Smooth muscle cell (in vitro differentiated cells): Measurements from ENCODE around the gene EWSR1. TPM values are rescaled to one million over a fixed set of nuclear protein-coding genes. Genes with fewer than 3 reads are reported as not detected.

Experiments used
- DNase-seq: peaks from one replicate; lab custom pipeline; 2025; ENCODE audit not compliant: unreplicated experiment; lab: John Stamatoyannopoulos, UW
- H2AFZ ChIP-seq: fragments of 200-600 bp; sonication (generic); 2 replicates; pipeline ENCODE4 v1.6.0; 2016; ENCODE audit warnings: antibody characterized with exemption, low read depth, mild to moderate bottlenecking
- H3F3A ChIP-seq: fragments of 200-600 bp; sonication (generic); 2 replicates; pipeline ENCODE4 v1.6.0; 2017; ENCODE audit warnings: antibody characterized with exemption, low read depth
- H3K27ac ChIP-seq: fragments of 200-600 bp; sonication (generic); 2 replicates; pipeline ENCODE4 v1.5.1; 2016; ENCODE audit warnings: low read depth, mild to moderate bottlenecking
- H3K27me3 ChIP-seq: fragments of 200-600 bp; sonication (generic); 2 replicates; pipeline ENCODE4 v1.6.1; 2016; ENCODE audit warnings: low read depth, mild to moderate bottlenecking
- H3K36me3 ChIP-seq: fragments of 200-600 bp; sonication (generic); 2 replicates; pipeline ENCODE4 v1.5.1; 2016; ENCODE audit warnings: low read depth
- H3K4me1 ChIP-seq: fragments of 200-600 bp; sonication (generic); 2 replicates; pipeline ENCODE4 v1.5.1; 2016; ENCODE audit warnings: low read depth
- H3K4me2 ChIP-seq: fragments of 200-600 bp; sonication (generic); 2 replicates; pipeline ENCODE4 v1.6.0; 2016; ENCODE audit warnings: mild to moderate bottlenecking
- H3K4me3 ChIP-seq: fragments of 200-600 bp; sonication (generic); 2 replicates; pipeline ENCODE4 v1.5.1; 2016; ENCODE audit warnings: mild to moderate bottlenecking
- H3K79me2 ChIP-seq: fragments of 200-600 bp; sonication (generic); 2 replicates; pipeline ENCODE4 v1.6.0; 2016; ENCODE audit warnings: low read depth, mild to moderate bottlenecking
- H3K9ac ChIP-seq: fragments of 200-600 bp; sonication (generic); 2 replicates; pipeline ENCODE4 v1.6.0; 2016; ENCODE audit warnings: low read depth
- H3K9me3 ChIP-seq: fragments of 200-600 bp; sonication (generic); replicated peaks from 2 replicates; pipeline ENCODE4 v1.5.1; 2016; ENCODE audit warnings: low read depth
- H4K20me1 ChIP-seq: fragments of 200-600 bp; sonication (generic); 2 replicates; pipeline ENCODE4 v1.6.0; 2016; ENCODE audit warnings: low read depth
- WGBS: methylation state at CpG from one replicate; pipeline ENCODE4 v1.1.7; 2016; ENCODE audit warnings: low lambda C conversion rate; 5-methylcytosine and 5-hydroxymethylcytosine counted together
- polyA plus RNA-seq: library from polyadenylated mRNA; unstranded; fragments of >200 nt; fragmentation: Nextera tagmentation; extraction: Ambion mirVana; gene quantifications from 2 replicates; pipeline ENCODE4 v1.2.1, GENCODE V29; 2016
- total RNA-seq: library from RNA; depleted of rRNA; stranded (reverse); fragments of >200 nt; gene quantifications from 2 replicates; pipeline ENCODE4 v1.2.3, GENCODE V29; 2014
- TF ChIP-seq, protein P1 (sequence below): fragments of 200-600 bp; sonication (generic); IDR thresholded peaks from 2 replicates; pipeline ENCODE4 v1.5.1; 2017; ENCODE audit warnings: borderline replicate concordance, mild to moderate bottlenecking, antibody characterized with exemption; ENCODE audit not compliant: insufficient read depth, poor library complexity, severe bottlenecking

EWSR1 gene
- total and polyA plus RNA-seq, 2 experiments from 2014 or later = 164 to 197 TPM

DNA sequence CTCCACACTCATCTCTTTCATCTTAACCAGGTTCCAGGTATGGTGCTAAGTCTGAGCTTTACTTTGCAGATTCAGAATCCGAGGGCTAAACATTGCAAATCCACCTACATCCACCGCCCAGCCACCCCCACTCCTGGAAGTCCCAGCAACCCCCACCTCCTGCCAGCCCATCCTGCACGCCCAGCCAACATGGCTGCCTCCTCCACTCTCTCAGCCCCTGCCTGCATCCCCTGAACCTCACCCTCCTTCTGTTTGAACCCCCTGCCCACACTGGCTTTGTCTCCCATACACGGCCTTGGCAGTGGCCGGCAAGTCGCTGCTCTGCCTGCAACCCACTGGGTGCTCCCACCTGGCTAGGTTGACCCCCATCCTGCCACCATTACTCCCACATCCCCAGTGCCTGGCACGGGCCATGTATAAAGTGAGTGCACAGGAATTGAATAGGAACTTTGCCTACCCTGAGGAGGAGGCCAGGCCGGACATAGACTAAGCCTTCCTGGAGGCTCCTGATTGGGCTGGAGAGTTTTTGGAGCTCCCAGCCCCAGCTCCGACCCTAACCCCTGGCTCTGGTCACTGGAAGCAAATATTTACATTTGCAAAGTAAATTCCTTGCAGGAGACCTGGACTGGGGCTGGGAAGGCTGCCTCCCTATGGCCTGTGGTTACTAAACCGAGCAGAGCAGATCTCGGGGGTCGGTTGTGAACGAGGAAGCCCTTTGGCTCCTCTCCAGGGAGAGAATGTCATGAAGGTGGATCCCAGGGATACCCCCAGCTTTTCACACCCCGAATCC is 48.0 kb upstream of the EWSR1 start:
- TF ChIP-seq, protein P1, sequence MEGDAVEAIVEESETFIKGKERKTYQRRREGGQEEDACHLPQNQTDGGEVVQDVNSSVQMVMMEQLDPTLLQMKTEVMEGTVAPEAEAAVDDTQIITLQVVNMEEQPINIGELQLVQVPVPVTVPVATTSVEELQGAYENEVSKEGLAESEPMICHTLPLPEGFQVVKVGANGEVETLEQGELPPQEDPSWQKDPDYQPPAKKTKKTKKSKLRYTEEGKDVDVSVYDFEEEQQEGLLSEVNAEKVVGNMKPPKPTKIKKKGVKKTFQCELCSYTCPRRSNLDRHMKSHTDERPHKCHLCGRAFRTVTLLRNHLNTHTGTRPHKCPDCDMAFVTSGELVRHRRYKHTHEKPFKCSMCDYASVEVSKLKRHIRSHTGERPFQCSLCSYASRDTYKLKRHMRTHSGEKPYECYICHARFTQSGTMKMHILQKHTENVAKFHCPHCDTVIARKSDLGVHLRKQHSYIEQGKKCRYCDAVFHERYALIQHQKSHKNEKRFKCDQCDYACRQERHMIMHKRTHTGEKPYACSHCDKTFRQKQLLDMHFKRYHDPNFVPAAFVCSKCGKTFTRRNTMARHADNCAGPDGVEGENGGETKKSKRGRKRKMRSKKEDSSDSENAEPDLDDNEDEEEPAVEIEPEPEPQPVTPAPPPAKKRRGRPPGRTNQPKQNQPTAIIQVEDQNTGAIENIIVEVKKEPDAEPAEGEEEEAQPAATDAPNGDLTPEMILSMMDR = no peak
- Histone ChIP-seq H3K79me2 (no peaks in the 10 kb centered on the region), H2AFZ (no peak overlapping the region), H3K4me2 (no peak overlapping the region), H3K27me3 (no peaks in the 10 kb centered on the region), H3K9me3 (no peaks in the 10 kb centered on the region), H4K20me1 (no peaks in the 10 kb centered on the region), H3K4me3 (no peak overlapping the region), H3F3A (no peaks in the 10 kb centered on the region), H3K36me3 (no peaks in the 10 kb centered on the region), H3K9ac (no peak overlapping the region), H3K4me1 (no peaks in the 10 kb centered on the region), H3K27ac (no peak overlapping the region)
- WGBS = 81% methylated on average over 14 of the region's 14 CpGs
- no peak for DNase-seq

DNA sequence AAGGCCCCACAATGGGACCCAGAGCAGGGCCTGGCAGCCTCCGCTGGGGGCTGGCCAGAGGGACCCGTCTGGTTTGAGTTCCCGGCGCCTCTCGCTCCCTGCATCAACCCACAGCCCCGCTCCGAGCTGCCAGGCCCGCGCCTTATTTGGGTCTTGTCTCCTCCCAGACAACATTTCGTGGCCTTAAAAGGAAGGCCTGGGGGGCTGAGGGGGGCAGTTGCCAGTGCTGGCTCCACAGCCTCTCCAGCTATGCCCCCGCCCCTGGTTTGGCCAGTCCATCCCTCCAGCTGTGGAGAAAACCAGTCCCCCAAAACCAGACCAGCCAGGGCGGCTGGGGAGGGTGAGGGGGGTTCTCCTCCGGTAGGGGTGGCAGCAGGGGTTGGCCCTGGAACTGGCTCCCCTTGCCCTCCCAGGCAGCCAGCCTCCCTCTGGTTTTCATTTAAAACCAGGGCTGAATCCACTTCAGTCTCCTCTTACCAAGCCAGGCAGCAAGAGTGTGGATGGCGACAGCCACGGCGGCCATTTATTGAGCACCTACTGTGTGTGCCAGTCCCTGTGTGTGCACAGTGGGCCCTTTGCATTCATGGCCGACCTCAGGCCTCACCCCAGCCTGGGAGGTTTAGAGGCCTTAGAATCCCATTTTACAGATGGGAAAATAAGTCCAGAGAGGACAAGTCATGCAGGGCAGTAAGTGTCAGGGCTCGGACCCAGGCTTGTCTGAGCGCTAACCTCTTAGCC is 43.8 kb upstream of the EWSR1 start:
- DNase-seq = no peak
- Histone ChIP-seq H3K27me3 (no peaks in the 10 kb centered on the region), H3K4me3 (no peak overlapping the region), H2AFZ (no peak overlapping the region), H3K79me2 (no peaks in the 10 kb centered on the region), H3K9ac (no peak overlapping the region), H4K20me1 (no peaks in the 10 kb centered on the region), H3K4me2 (no peak overlapping the region), H3K36me3 (no peaks in the 10 kb centered on the region), H3K27ac (no peak overlapping the region), H3F3A (no peaks in the 10 kb centered on the region), H3K4me1 (no peaks in the 10 kb centered on the region), H3K9me3 (no peaks in the 10 kb centered on the region)
- WGBS = 82% methylated on average over 19 of the region's 19 CpGs
- TF ChIP-seq, protein P1 = no peak

DNA sequence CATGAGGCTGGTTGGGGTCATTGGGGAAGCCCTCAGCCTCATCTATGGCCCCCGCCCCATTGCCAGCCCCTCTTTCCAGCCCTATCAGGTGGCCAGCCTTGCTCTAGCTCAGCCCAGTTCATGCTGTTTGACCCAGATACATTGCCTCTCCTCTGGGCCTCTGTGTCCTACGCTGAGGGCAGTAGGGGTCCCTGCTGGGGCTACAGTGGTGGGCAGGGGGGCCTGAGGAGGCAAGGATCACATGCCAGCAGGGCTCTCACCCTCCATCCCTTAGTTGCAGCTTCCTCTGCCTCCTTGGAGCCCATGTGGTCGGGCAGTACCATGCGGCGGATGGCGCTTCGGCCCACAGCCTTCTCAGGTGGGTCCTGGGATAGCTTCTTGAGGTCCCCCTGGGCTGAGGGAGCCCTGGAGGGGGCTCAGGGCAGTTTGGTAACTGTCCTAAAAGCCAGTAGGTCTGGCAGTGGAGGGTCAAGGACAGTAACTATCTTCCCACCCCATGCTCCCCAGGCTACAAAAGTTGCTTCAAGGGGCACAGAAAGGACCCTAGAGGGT is 43.1 kb upstream of the EWSR1 start:
- H3K4me1 ChIP-seq = no peaks in the 10 kb centered on the region
- no peaks in the 10 kb centered on the region for H4K20me1 ChIP-seq
- no peak overlapping the region for H3K4me3 ChIP-seq
- 98% methylated on average over 7 of the region's 7 CpGs for WGBS
- no peaks in the 10 kb centered on the region for H3K27me3 ChIP-seq
- no peak overlapping the region for H2AFZ ChIP-seq
- H3F3A ChIP-seq = no peaks in the 10 kb centered on the region
- no peak for DNase-seq
- H3K79me2 ChIP-seq = no peaks in the 10 kb centered on the region
- no peaks in the 10 kb centered on the region for H3K9me3 ChIP-seq
- no peaks in the 10 kb centered on the region for H3K36me3 ChIP-seq
- H3K27ac ChIP-seq = no peak overlapping the region
- H3K9ac ChIP-seq = no peak overlapping the region
- TF ChIP-seq, protein P1 = no peak
- no peak overlapping the region for H3K4me2 ChIP-seq
